ENCODE data around the gene RPS6KA2.
"Not testable (repeated sequence)": the region's sequence is repeated elsewhere in the genome, so short reads cannot be mapped to it uniquely, and the experiment has no call there.

The RPS6KA2 gene

DNA sequence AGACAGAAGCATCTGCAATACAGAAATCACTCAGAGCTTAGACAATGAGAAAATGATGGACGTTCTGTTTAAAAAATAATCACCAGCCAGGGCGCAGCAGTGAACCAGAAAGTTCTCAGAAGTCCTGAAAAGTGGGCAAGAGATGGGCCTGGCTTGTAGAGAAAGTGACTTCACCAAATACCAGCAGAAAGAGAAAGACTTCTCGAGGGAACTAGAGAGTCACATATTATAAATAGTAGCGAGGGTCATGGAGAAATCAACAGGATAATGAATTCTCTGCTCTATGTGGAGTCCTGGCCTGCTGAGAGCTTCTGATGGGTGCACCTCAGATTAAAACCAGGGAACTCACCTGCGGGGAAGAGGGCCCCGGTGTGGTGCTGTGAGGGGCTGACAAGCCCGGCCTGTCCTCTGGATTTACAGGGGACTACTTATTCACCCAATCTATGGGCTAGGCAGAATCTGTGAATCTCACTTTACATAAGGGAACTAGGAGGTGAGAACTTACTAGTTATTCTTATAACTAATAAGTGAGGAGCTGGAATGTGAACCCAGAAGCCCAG is 35.0 kb downstream of the RPS6KA2 start:
- no peak for DNase-seq (ENCODE audit: low spot score)

DNA sequence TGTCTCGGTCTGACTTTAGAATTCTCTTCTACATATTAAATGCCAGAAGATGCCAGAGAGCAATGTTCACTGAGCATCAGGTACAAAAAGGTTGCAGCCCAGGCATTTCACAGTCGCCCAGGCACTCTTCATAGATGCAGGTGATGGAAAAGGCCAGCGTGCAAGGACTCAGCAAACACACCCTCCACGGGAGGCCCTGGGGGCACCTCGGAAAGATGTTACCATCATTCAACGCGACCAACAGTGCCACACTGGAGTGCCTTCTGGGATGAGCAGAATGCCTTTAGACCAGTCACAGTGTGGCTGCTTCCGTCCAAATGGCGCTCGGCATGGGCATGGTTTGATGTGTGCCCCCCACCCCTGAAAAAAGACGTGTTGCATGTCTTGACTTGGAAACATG is 36.0 kb downstream of the RPS6KA2 start:
- DNase-seq (ENCODE audit: low spot score), result no peak

DNA sequence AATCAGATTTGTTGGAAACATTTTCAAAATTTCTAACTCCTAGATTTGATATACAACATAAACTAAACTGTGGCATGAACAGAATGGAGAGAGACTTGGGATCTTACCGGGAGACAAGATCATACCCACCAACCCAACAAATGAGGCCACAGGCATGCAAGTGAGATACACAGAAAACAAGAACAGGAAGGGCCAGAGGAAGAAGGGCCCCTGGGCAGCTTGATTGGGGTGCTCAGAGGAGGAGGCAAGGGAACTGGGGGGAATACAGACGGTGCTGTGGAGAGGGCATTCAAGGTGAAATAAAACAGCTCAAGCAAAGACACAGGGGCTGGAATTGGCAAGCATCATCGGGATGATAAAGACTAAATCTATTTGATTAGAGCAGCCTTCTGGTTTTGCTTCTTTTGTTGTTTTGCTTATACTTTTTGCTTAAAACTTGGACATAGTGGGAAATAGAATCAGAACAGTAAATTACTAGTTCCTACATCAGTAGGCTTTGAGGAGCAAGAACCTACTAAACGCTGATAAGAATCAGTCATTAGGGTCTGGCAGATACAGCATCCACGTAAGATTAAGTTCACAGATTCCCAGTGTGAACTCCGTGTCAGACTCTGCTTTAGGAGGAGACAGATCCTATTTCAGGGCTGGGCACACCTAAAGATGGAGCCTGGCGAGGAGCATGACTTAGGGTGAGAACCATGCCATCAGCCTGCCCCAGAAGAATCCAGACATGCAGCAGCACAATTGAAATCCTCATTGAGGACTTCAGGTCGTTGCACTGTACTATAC is 37.1 kb downstream of the RPS6KA2 start:
- DNase-seq (ENCODE audit: low spot score), result no peak

DNA sequence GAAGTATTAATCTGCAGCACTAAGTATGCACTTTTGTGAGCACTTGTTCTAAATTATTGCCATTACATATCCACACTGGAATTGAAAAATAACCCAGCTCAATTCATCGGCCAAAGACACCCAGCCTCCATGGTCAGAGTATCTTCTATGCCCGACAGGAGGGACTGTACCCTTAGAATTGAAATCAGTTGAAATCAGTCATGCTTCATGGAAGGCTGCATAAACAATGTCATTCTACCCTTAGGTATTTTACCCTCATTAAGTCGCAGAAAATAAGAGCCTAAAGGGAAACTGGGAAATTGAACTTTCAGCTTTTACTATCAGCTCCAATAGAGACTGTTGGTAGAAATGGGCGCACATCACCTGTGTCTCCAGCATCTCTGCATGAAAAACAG is 37.7 kb downstream of the RPS6KA2 start:
- no peak for DNase-seq (ENCODE audit: low spot score)

DNA sequence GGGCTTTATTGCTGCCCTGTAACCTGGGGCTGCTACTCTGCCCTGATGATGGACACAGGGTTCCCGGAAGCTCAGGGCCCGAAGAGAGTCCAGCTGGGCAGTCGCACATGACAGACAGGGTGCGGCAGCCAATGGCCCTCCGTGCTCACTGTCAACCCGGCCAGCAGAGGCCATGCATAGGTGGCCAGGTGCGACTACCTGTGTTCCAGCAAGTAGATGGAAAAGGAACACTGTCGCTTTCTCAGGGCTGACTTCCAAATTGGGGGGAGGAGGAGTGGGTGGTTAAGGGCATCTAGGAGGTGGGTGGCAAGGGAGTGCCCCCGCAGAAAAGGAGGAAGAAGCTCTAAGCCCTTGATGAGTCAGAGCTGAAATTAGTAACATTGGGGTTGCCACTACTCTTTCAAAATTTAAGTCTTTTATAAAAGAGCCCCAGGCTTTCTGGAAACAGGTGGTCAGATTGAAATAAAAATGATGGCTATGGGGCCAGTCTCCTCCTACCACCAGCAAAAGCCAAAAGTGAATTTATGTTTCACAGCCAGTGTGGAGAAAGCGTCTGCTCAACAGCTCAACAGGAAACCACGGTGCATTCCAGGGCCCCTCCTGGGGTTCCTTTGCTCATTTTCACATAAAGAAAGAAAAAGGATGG is 38.2 kb downstream of the RPS6KA2 start:
- DNase-seq (ENCODE audit: low spot score), result no peak

DNA sequence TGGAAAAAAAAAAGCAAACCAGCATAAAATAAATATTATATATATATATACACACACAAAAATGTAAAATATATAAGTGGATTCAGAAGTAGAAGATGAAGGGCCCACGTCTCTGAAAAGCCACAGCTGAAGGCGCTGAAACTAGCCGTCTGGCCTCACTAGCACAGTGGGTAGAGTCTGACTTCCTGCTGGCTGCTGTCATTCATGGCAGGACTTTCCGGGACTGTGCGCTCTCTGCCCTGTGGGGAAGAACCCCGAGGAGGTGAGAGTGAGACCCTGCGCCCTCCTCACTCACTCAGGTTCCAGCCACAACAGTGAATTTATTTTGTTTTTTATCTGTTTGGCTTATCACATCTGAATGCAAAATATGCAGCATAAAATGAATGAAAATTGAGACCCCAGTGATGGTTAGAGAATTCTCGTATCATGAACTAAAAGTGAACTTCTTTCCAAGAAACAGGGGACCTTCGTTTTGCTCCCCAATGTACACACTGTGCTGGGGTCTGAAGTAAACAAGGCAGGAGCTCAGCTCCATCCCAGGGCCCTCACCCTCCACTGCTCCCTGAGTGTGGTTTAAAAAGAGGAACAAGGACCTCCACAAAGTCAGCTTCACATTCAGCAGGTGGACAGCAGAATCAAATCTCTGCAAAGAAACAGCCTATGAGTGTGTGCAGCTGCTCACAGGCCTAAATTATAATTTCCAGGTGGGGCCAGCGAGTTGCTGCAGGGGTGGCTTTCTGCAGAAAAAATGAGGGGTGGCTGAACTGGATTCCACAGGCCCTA is 39.2 kb downstream of the RPS6KA2 start:
- DNase-seq (ENCODE audit: low spot score), result no peak

DNA sequence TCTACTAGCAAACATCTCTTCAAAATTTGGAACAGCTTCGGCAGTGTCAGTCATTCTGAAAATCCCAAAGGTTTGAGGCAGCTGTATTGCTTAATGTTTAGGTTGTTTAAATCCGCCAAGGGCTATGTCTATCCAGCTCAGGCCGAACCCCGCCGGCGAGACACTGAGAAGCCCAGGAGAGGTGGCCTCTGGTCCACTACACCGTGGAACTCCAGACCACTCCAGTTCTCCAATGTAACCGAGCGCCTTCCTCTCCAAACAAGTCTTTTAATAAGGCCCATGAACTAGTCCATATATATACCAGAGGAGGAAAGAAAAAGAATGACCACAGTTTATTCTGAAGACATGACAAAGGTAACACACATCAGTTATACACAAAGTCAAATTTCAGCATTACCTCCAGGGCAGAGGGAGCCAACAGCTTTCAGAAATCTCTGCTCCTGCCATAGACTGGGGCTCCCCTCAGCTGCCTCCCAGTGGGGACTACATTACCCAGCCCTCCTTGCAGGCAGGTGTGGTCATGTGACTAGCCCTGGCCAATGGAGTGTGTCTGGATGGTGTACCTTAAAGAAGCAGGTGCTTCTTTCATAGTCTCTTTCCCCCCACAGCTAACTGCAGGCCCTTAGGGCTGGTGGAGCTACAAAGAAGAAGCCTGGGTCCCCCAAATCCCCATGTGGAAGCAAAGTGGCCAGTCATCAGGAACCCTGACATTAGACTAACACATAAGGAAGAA is 40.5 kb downstream of the RPS6KA2 start, which contains the start of gene RAMACL:
Gene RAMACL, minus strand, starts transcription at position 255 of the 733 bp plus-strand sequence. Its CDS starts 201 bp downstream, at position 54.
- no peak for DNase-seq (ENCODE audit: low spot score)

DNA sequence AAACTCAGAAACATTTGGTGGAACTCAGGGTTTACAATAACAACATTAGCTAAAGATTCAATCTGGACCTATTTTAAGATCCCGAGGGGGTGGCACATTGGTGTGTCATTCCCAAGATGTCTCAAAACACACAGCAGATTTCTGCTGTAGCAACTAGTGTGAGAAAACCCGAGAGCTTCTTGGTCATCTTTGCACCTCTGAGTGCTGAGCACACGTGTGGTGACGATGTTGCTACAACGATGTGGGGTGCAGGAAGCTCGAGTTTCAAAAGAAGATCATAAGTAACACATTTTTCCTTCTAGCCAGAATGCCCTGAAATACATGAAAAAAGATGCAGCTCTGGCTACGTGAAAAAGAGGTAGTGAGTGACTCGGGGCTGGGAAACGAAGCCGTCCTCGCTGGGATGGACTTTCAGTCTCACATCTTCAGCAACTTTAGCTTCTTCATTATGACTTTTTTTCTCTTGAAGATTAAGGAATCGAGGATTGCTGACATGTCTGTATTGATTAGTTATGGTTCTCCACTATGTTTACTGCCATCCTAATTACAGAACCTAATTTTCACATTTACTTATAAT is 42.1 kb downstream of the RPS6KA2 start:
- DNase-seq (ENCODE audit: low spot score), result no peak

DNA sequence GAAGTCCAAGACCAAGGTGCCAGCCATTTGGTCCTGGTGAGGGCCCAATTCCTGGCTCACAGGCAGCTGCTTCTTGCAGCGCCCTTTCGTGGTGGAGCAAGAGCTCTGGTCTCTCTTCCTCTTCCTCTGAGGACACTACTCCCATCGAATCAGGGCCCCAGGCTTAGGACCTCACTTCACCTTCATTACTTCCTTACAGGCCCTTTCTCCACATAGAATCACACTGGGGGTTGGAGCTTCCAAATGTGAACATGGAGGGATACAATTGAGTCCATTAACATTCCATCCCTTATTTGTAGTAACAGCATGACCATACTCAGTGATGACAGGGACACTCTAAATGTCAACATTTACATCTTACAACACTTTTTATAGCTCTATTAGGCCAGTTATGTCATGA is 42.9 kb downstream of the RPS6KA2 start:
- DNase-seq (ENCODE audit: low spot score), result no peak

DNA sequence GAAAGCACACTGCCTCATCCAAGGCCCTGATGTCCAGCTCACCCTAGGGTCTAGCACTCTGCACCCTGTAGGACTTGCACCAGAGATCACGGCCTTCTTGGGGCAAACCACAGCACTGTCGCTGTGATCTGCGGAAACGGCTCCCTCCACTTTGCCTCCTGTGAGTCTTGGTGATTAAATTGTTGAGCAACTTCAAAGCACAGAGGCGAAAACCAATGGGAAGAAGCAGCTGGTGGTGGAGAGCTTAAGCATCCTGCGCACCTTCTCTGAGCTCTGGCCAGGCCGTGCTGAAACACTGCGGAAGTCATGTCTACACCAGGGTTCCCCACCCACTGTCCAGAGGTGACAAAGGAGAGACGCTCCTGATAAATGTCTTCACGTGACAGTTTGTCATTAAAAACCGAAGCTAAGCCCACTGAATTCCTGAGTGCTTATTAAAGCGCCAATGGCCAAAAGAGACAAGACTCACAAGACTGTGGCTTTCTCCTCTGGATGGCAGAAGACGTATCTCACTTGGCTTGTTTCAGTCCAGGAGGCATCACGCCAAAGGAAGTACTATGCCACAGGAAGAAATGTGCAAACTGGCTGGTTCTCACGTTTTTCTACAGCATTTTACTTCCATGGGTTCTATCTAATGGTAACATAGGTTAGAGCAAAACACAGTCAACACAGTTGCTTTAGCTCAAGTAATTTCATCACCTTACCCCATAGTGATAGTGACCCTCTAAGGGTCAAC is 43.7 kb downstream of the RPS6KA2 start:
- DNase-seq (ENCODE audit: low spot score), result no peak

DNA sequence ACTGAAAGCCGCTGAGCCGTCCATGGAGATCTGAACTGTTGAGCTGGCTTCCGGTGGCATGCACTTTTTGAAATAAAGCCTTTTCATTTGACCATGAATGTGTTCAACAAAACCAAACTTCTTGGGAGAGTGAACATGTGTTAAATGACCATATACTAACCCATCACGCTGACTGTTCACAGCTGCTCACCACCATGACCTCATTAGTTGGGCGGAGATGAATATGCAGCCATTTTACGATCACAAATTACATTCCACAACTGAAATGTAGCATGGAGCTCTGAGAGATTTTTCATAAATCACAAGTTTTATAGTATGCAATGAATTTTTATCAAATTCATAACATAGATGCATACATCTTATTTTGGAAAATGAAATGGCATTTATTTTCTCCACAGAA is 44.8 kb downstream of the RPS6KA2 start:
- no peak for DNase-seq (ENCODE audit: low spot score)

DNA sequence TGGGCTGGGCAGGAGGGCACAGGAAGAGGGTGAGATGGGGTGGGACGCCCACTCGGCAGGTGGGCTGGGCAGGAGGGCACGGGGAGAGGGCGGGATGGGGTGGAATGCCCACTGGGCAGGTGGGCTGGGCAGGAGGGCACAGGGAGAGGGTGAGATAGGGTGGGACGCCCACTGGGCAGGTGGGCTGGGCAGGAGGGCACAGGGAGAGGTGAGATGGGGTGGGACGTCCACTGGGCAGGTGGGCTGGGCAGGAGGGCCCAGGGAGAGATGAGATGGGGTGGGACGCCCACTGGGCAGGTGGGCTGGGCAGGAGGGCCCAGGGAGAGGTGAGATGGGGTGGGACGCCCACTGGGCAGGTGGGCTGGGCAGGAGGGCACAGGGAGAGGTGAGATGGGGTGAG is 45.2 kb downstream of the RPS6KA2 start:
- not testable (repeated sequence) for DNase-seq (ENCODE audit: low spot score)

DNA sequence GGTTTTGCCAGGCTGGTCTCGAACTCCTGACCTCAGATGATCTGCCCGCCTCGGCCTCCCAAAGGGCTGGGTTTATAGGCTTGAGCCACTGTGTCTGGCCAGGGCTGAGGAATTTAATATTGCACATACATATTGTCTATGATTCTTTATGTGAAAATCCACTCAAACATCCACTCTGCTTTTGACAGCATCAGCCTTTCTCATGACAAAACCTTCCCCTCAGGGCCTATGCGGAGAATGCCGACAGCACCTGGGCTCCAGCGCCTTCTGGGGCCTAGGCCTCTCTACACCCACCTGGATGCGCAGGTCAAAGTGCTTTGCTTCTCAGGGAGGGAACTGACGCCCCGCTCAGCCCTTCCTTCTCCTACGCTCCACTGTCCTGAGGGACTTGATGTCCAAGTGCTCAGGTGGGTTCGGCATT is 46.0 kb downstream of the RPS6KA2 start:
- no peak for DNase-seq (ENCODE audit: low spot score)

DNA sequence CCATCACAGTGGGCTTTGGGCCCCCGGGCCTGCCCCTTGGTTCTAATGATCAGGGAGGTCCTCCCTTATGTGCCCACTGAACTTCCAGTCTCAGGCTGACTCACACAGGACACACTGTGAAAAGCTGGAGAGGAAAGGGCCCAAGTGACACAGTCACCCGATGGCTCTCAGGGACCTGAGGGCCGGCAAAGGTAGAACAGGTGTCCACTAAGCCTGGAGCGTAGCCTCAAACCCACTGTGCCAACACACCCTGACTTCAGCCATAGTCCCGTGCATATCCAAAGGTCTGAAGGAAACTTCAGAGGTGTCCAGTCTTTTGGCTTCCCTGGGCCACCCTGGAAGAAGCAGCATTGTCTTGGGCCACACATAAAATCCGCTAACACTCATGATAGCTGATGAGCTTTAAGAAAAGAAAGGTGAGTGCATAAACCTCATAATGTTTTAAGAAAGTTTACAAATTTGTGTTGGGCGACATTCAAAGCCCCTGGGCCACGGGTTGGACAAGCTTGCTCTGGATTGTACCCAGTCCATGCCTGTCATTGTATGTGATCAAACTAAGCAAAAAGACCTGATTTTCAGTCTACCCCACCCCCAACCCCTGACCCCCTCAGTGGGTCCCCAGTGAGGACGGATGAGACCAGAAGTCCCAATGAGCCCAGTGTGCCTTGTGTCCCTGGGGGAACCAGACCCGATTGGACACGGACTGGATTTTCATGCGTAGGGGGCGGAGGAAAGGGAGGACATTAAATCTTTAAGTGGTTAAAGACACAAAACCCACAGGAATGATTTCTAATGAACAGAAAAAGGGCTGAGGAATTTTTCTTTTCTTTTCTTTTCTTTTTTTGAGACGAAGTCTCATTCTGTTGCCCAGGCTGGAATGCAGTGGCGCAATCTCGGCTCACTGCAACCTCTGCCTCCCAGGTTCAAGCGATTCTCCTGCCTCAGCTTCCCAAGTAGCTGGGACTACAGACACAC is 46.7 kb downstream of the RPS6KA2 start:
- DNase-seq (ENCODE audit: low spot score), result no peak

DNA sequence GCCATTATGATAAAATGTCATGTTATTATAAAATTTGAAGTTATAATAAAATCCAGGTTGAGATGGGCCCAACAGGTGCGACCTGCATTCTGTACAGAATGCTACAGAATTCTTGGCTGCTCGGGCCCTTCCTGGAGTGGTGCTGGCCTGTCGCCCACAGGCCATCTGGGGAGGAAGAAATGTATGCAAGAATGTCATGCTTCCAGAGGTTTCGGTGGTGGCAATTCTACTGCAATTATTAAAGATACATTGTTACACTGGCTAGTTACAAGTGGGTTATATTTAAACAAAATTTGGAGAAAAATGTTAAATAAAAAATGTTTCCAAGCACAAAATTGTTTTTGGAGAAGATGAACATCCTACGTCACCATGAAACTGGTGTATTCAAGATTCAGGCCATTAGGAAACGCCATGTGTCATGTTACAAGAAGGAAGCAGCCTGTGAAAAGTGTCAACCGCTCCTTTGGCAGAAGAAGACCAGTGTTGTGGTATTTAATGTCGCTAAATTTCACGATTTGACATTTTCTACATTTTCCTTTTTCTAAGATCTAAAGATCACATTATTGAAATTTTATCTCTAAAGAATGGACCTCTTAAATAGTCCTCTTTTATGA is 47.7 kb downstream of the RPS6KA2 start:
- DNase-seq (ENCODE audit: low spot score), result no peak

DNA sequence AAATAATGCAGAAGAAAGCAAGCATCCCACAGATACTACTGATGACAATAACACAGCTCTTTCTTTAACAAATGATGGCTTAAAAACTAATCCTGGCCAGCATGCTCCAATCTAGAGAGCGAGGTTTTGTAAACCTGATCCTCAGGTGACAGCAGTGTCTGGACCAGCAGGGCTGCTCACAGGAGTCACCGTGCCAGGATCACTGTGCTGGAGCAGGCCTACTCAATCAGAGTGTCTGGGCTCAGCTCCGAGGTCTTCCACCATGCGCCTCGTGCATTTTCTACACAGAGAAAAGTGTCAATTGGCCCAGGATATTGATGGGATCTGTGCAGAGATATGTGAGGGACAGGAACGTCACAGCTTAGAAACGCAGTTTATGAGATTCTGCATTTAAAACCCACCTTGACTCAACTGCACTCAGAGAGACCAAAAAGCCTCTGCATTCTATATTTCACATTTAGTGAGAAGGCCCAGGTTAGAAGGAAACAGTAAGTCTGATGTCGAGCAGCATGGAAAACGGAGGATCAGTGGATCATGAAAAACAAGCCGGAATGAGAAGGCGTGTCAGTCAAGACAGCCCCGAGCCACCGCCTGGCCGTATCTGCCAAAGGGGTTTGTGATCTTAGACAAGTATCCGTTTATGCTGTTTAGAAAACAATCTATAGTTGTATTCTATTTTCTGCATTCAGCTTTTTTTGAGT is 48.4 kb downstream of the RPS6KA2 start:
- no peak for DNase-seq (ENCODE audit: low spot score)

DNA sequence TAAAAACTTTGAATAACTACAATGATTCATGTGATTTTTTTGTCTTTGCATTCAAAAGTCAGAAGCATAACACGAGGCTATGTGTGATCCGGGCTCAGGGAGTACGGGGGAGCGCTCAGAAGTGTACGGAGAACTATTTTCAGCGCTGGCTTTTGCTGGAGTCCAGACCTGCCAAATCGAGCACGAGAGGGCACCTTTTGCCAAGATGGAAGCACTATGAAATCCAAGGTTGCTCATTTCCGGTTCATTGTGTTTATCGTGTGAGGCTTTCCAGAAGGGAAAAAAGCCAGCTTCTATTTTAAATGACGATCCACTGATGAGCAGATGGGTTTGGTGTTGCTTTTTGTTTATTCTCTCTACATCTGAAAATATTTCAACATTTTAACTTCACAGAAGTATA is 51.8 kb downstream of the RPS6KA2 start:
- DNase-seq (ENCODE audit: low spot score), result no peak

DNA sequence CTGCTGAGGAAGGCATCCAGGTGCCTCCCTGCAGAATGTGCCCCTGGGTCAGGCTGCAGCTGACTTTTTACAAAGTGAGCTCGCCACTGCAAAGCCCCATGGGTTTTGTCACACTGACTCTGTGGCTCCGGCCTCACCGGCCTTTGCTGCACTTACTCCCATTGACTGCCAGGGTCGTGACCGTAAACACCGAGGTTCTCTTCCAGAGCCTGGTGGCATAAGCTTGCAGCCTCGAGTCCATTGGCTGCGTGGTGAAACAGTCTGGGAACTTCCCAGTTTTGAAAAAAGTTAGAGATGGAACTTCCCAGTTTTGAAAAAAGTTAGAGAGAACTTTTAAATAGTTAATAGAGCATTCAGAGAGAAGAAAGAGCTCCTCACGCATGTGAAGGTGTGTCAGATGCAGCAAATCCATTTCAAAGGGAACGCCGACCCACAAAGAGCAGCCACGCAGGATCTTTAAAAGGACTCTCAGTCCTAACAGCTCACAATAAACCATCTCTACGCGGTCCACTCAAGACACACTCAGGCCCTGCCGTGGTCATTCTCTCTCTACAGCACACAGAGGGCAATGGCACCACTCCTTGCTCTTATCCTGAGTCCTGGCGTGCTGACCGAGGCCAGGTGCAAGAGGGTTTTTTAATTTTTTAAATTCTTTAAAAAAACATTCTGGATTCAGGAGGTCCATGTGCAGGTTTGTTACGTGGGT is 53.4 kb downstream of the RPS6KA2 start:
- no peak for DNase-seq (ENCODE audit: low spot score)

All from D341Med (cell line).